ENCODE results near the gene ASB9.
A peak's percentile ranks its signal among the peaks of the same experiment; 100 is the strongest.
"Not testable (repeated sequence)": the region's sequence is repeated elsewhere in the genome, so short reads cannot be mapped to it uniquely, and the experiment has no call there.

The ASB9 gene

GRCh38 chrX:15269618-15270521, at the start of gene ASB9:
TSS of gene ASB9 (minus strand) at chrX:15270083. CDS start at chrX:15269874, 209 bp downstream.
- peak; percentile 3 for DNase-seq (ENCODE audit: low spot score)

- no peak for DNase-seq (ENCODE audit: low spot score)
Measured at GRCh38 chrX:15319075-15319474, 49.2 kb upstream of the ASB9 start.

- DNase-seq (ENCODE audit: low spot score): no peak
Measured at GRCh38 chrX:15315509-15315908, 45.6 kb upstream of the ASB9 start, which contains the start of gene ASB11. TSS of gene ASB11 (minus strand) at chrX:15315640. CDS start at chrX:15315605, 35 bp downstream.

- DNase-seq (ENCODE audit: low spot score): no peak
Measured at GRCh38 chrX:15314472-15314871, 44.6 kb upstream of the ASB9 start.

- DNase-seq (ENCODE audit: low spot score): no peak
Measured at GRCh38 chrX:15311119-15311518, 41.2 kb upstream of the ASB9 start.

- DNase-seq (ENCODE audit: low spot score): no peak
Measured at GRCh38 chrX:15310117-15310516, 40.2 kb upstream of the ASB9 start.

GRCh38 chrX:15305899-15306298, 36.0 kb upstream of the ASB9 start:
- not testable (repeated sequence) for DNase-seq (ENCODE audit: low spot score)

- DNase-seq (ENCODE audit: low spot score): no peak
Measured at GRCh38 chrX:15301924-15302323, 32.0 kb upstream of the ASB9 start.

- no peak for DNase-seq (ENCODE audit: low spot score)
Measured at GRCh38 chrX:15299941-15300851, 30.3 kb upstream of the ASB9 start.

- no peak for DNase-seq (ENCODE audit: low spot score)
Measured at GRCh38 chrX:15298780-15299179, 28.9 kb upstream of the ASB9 start.

GRCh38 chrX:15298201-15298600, 28.3 kb upstream of the ASB9 start:
- DNase-seq (ENCODE audit: low spot score): no peak

- no peak for DNase-seq (ENCODE audit: low spot score)
Measured at GRCh38 chrX:15293451-15293850, 23.6 kb upstream of the ASB9 start.

GRCh38 chrX:15292861-15293260, 23.0 kb upstream of the ASB9 start:
- no peak for DNase-seq (ENCODE audit: low spot score)

GRCh38 chrX:15277604-15278003, 7.7 kb upstream of the ASB9 start:
- no peak for DNase-seq (ENCODE audit: low spot score)

GRCh38 chrX:15274946-15275345, 5.1 kb upstream of the ASB9 start:
- no peak for DNase-seq (ENCODE audit: low spot score)

- not testable (repeated sequence) for DNase-seq (ENCODE audit: low spot score)
Measured at GRCh38 chrX:15273275-15273674, 3.4 kb upstream of the ASB9 start.

GRCh38 chrX:15271757-15272156, 1.9 kb upstream of the ASB9 start:
- DNase-seq (ENCODE audit: low spot score): no peak

- DNase-seq (ENCODE audit: low spot score): no peak
Measured at GRCh38 chrX:15269120-15269519, 763 bp downstream of the ASB9 start.

- DNase-seq (ENCODE audit: low spot score): no peak
Measured at GRCh38 chrX:15254852-15255251, 15.0 kb downstream of the ASB9 start.

GRCh38 chrX:15245896-15246295, 24.0 kb downstream of the ASB9 start:
- no peak for DNase-seq (ENCODE audit: low spot score)

GRCh38 chrX:15244421-15244820, 25.5 kb downstream of the ASB9 start:
- DNase-seq (ENCODE audit: low spot score): no peak

GRCh38 chrX:15242899-15243555, 26.9 kb downstream of the ASB9 start:
- peak; percentile 54 for DNase-seq (ENCODE audit: low spot score)
